Fibroblast of lung (primary cell): ENCODE measurements around the gene RRAS2. TPM values are rescaled to one million over a fixed set of nuclear protein-coding genes. Genes with fewer than 3 reads are reported as not detected.

Experiments
- DNase-seq, 2 donors: peaks; one replicate each; pipeline versions ENCODE4 v3.0.0 to v3.0.0-alpha.2; 2010; ENCODE audit warnings: low read depth in 2 of 2
- H2AFZ ChIP-seq: 2 replicates; pipeline ENCODE4 v1.5.1; 2012; ENCODE audit warnings: low read length, control low read depth, inconsistent platforms
- H3K27ac ChIP-seq: 2 replicates; pipeline ENCODE4 v1.5.1; 2011; ENCODE audit warnings: low read length, control low read depth; ENCODE audit not compliant: insufficient read depth
- H3K27me3 ChIP-seq: 2 replicates; pipeline ENCODE4 v1.5.1; 2011; ENCODE audit warnings: mild to moderate bottlenecking, low read length; ENCODE audit not compliant: control insufficient read depth, insufficient read depth
- H3K36me3 ChIP-seq: 2 replicates; pipeline ENCODE4 v1.5.1; 2011; ENCODE audit warnings: low read length; ENCODE audit not compliant: control insufficient read depth, insufficient read depth
- H3K4me1 ChIP-seq: 2 replicates; pipeline ENCODE4 v1.5.1; 2011; ENCODE audit warnings: low read length; ENCODE audit not compliant: control insufficient read depth, insufficient read depth; ENCODE audit errors: extremely low read depth
- H3K4me2 ChIP-seq: 2 replicates; pipeline ENCODE4 v1.5.1; 2011; ENCODE audit warnings: low read length, control low read depth; ENCODE audit not compliant: insufficient read depth; ENCODE audit errors: extremely low read depth
- H3K4me3 ChIP-seq, 4 experiments: fragments of 200-600 bp in 1 of 4; sonication (generic) in 1 of 4; replicated peaks in 1 of 4; 2 replicates each; pipeline ENCODE4 v1.5.1; 2011 to 2016; ENCODE audit warnings: low read length in 4 of 4, low read depth in 3 of 4, mild to moderate bottlenecking in 3 of 4, control low read depth in 2 of 4, inconsistent platforms in 1 of 4, mixed read lengths in 1 of 4; ENCODE audit not compliant: insufficient read depth in 1 of 4; ENCODE audit errors: control extremely low read depth in 1 of 4
- H3K79me2 ChIP-seq: 2 replicates; pipeline ENCODE4 v1.5.1; 2012; ENCODE audit warnings: mild to moderate bottlenecking, low read length, inconsistent platforms; ENCODE audit not compliant: control insufficient read depth, insufficient read depth
- H3K9ac ChIP-seq: 2 replicates; pipeline ENCODE4 v1.5.1; 2011; ENCODE audit warnings: mild to moderate bottlenecking, low read length, control low read depth; ENCODE audit not compliant: insufficient read depth
- H3K9me3 ChIP-seq: 2 replicates; pipeline ENCODE4 v1.5.1; 2012; ENCODE audit warnings: low read depth, low read length; ENCODE audit not compliant: control insufficient read depth, insufficient read depth
- H4K20me1 ChIP-seq: 2 replicates; pipeline ENCODE4 v1.5.1; 2011; ENCODE audit warnings: low read length; ENCODE audit not compliant: control insufficient read depth, insufficient read depth; ENCODE audit errors: extremely low read depth
- CTCF ChIP-seq, 2 donors: IDR thresholded peaks in 1 of 2; conservative IDR thresholded peaks in 1 of 2; 1 replicate in 1 of 2; 2 replicates in 1 of 2; pipeline ENCODE4 v1.5.1; 2011 to 2012; ENCODE audit warnings: low read length in 2 of 2, control low read depth in 1 of 2, inconsistent platforms in 1 of 2, low read depth in 1 of 2, mild to moderate bottlenecking in 1 of 2
- EZH2 ChIP-seq: IDR thresholded peaks from 2 replicates; pipeline ENCODE4 v1.5.1; 2012; ENCODE audit warnings: low read length, control low read depth, mild to moderate bottlenecking; ENCODE audit errors: missing control alignments
- polyA plus RNA-seq, 2 donors: library from polyadenylated mRNA; depleted of rRNA in 1 of 2; stranded (reverse) in 1 of 2; unstranded in 1 of 2; fragments of >200 nt; gene quantifications; 2 replicates each; pipeline ENCODE4 v1.2.1, GENCODE V29; 2011 to 2012; ENCODE audit warnings: missing spikeins in 1 of 2
- total RNA-seq: library from RNA; depleted of rRNA; stranded (reverse); fragments of >200 nt; gene quantifications from 2 replicates; pipeline ENCODE4 v1.2.1, GENCODE V29; 2014

The RRAS2 gene
- total and polyA plus RNA-seq, 2 donors (not counting 1 experiment from before 2014, with no cell fraction given) = 160 to 178 TPM

GRCh38 chr11:14370496-14370895 is 11.5 kb upstream of the RRAS2 start:
- TF ChIP-seq EZH2 (no peak), CTCF (conservative IDR thresholded peaks at IDR 0.05 in 1 of 2, IDR thresholded peaks at IDR 0.05 in 1 of 2; ENCODE audit: low read depth in 1 of 2, low read length in 2 of 2) (no peak)
- no peak overlapping the region for H3K27ac ChIP-seq
- H3K9ac ChIP-seq = no peak overlapping the region
- H3K27me3 ChIP-seq = no peaks in the 10 kb centered on the region
- no peaks in the 10 kb centered on the region for H3K36me3 ChIP-seq
- H3K4me1 ChIP-seq = peaks cover 4% of the 10 kb centered on the region
- no peaks in the 10 kb centered on the region for H3K79me2 ChIP-seq
- no peak overlapping the region for H3K4me2 ChIP-seq
- H4K20me1 ChIP-seq = no peaks in the 10 kb centered on the region
- no peaks in the 10 kb centered on the region for H3K9me3 ChIP-seq
- H2AFZ ChIP-seq = no peak overlapping the region
- no peak overlapping the region for H3K4me3 ChIP-seq
- no peak for DNase-seq

- Histone ChIP-seq H2AFZ (no peak overlapping the region), H3K9ac (no peak overlapping the region), H3K27me3 (no peaks in the 10 kb centered on the region), H4K20me1 (no peaks in the 10 kb centered on the region), H3K4me1 (peaks cover 4% of the 10 kb centered on the region), H3K4me2 (no peak overlapping the region), H3K9me3 (no peaks in the 10 kb centered on the region), H3K36me3 (no peaks in the 10 kb centered on the region), H3K27ac (no peak overlapping the region), H3K4me3 (no peak overlapping the region), H3K79me2 (no peaks in the 10 kb centered on the region)
- DNase-seq = no peak
- TF ChIP-seq CTCF (conservative IDR thresholded peaks at IDR 0.05 in 1 of 2, IDR thresholded peaks at IDR 0.05 in 1 of 2; ENCODE audit: low read depth in 1 of 2, low read length in 2 of 2) = no peak
- no peak for TF ChIP-seq EZH2
These were observed 10.6 kb upstream of the RRAS2 start for GRCh38 chr11:14369598-14369997.

GRCh38 chr11:14366936-14367335 is 8.0 kb upstream of the RRAS2 start:
- Histone ChIP-seq H3K36me3 (no peaks in the 10 kb centered on the region), H3K9ac (no peak overlapping the region), H2AFZ (no peak overlapping the region), H3K4me2 (no peak overlapping the region), H3K4me3 (no peak overlapping the region), H3K4me1 (no peaks in the 10 kb centered on the region), H3K27me3 (no peaks in the 10 kb centered on the region), H3K79me2 (no peaks in the 10 kb centered on the region), H3K9me3 (no peaks in the 10 kb centered on the region), H3K27ac (no peak overlapping the region), H4K20me1 (no peaks in the 10 kb centered on the region)
- DNase-seq = no peak
- TF ChIP-seq CTCF (conservative IDR thresholded peaks at IDR 0.05 in 1 of 2, IDR thresholded peaks at IDR 0.05 in 1 of 2; ENCODE audit: low read depth in 1 of 2, low read length in 2 of 2) (no peak), EZH2 (no peak)
